Fibroblast of the aortic adventitia (primary cell): Measurements from ENCODE around the gene ZNF740. TPM values are rescaled to one million over a fixed set of nuclear protein-coding genes. Genes with fewer than 3 reads are reported as not detected.
"Not testable (repeated sequence)": the region's sequence is repeated elsewhere in the genome, so short reads cannot be mapped to it uniquely, and the experiment has no call there.

Source experiments
- DNase-seq: peaks from one replicate; pipeline ENCODE4 v3.0.0-alpha.2; 2010; ENCODE audit warnings: low read depth
- H3K4me3 ChIP-seq: 2 replicates; pipeline ENCODE4 v1.5.1; 2011; ENCODE audit warnings: low read depth, mild to moderate bottlenecking, control low read depth, low read length, moderate library complexity
- total RNA-seq: library from RNA; depleted of rRNA; stranded (reverse); fragments of >200 nt; gene quantifications from 2 replicates; pipeline ENCODE4 v1.2.3, GENCODE V29; 2012; ENCODE audit warnings: low replicate concordance
- TF ChIP-seq, protein P1 (sequence below): IDR thresholded peaks from 2 replicates; pipeline ENCODE4 v1.5.1; 2011; ENCODE audit warnings: mild to moderate bottlenecking, low read length, control low read depth, inconsistent platforms; ENCODE audit not compliant: insufficient read depth

The ZNF740 gene
- total RNA-seq, 1 donor, result 12.6 TPM

GRCh38 chr12:53161119-53161911 is 19.2 kb upstream of the ZNF740 start:
- TF ChIP-seq, protein P1, sequence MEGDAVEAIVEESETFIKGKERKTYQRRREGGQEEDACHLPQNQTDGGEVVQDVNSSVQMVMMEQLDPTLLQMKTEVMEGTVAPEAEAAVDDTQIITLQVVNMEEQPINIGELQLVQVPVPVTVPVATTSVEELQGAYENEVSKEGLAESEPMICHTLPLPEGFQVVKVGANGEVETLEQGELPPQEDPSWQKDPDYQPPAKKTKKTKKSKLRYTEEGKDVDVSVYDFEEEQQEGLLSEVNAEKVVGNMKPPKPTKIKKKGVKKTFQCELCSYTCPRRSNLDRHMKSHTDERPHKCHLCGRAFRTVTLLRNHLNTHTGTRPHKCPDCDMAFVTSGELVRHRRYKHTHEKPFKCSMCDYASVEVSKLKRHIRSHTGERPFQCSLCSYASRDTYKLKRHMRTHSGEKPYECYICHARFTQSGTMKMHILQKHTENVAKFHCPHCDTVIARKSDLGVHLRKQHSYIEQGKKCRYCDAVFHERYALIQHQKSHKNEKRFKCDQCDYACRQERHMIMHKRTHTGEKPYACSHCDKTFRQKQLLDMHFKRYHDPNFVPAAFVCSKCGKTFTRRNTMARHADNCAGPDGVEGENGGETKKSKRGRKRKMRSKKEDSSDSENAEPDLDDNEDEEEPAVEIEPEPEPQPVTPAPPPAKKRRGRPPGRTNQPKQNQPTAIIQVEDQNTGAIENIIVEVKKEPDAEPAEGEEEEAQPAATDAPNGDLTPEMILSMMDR, result no peak
- no peak overlapping the region for H3K4me3 ChIP-seq
- DNase-seq, result no peak

DNA sequence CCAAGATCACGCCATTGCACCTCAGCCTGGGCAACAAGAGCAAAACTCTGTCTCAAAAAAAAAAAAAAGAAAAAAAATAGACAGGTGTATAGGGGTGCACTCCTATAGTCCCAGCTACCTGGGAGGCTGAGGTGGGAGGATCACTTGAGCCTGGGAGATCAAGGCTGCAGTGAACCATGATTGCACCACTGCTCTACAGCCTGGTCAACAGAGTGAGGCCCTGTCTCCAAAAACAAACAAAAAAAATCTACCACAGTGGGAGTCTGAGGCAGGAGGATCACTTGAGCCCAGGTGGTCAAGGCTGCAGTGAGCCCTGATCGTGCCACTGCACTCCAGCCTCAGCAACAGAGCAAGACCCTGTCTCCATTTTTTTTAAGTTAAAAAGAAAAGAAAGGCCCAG is 17.5 kb upstream of the ZNF740 start:
- DNase-seq, H3K4me3 ChIP-seq: not testable (repeated sequence)

DNA sequence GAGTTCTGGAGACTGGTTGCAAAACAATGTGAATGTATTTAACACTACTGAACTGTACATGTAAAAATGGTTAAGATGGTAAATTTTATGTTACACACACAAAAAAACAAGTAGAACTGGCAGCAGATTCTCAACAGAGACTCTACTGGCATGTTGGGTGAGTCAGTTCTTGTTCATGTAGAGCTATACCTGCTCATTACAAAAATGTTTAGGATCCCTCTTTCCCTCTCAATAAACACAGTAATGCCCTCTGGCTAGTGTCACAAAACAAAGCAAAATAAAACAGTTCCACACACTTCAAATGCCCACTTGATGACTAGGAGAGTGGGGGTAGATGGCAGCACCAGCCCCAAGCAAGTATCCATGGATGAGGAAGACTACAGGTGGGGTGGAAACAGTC is 13.7 kb upstream of the ZNF740 start:
- DNase-seq, result no peak
- TF ChIP-seq, protein P1, result no peak
- H3K4me3 ChIP-seq, result no peak overlapping the region

GRCh38 chr12:53169644-53170043 is 10.9 kb upstream of the ZNF740 start:
- TF ChIP-seq, protein P1, result no peak

GRCh38 chr12:53170215-53170614 is 10.3 kb upstream of the ZNF740 start:
- DNase-seq, result no peak
- no peak overlapping the region for H3K4me3 ChIP-seq
- TF ChIP-seq, protein P1, result no peak

More at GRCh38 chr12:53169644-53170043, 10.9 kb upstream of the ZNF740 start:
- no peak overlapping the region for H3K4me3 ChIP-seq
- DNase-seq, result no peak

GRCh38 chr12:53170876-53171724 is 9.4 kb upstream of the ZNF740 start:
- DNase-seq, result no peak
- no peak overlapping the region for H3K4me3 ChIP-seq
- TF ChIP-seq, protein P1, result no peak

DNA sequence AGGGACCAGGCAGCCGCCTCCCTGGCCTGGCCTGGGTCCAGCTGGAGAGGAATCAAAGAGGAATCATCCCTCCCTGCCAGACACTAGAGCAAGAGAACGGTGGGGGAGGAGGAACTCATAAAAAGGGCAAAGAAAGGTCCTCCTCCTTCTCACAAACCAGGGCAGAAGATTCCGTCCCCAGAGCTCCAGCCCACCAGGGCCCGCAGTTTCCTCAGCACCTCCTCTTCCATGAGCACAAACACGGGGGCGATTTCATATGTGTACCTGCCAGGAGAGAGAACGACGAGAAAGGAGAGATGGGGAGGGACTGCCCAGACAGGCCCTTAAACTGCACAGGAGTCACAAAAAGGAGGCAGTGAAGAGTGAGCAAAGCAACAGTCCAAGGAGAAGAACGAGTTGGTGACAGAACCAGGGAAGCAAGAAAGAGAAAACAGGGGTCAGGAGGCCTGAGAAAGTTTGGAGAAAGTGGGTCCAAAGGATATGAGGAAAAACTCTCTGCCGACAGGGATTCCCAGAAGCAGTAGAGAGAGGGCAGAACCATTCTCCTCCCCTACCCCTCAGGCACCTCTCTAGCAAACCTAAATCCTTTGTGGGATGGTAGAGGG is 8.7 kb upstream of the ZNF740 start:
- no peak overlapping the region for H3K4me3 ChIP-seq
- TF ChIP-seq, protein P1, result no peak
- DNase-seq, result no peak
